ENCODE measurements around the gene TMPRSS2.

GRCh38 chr21:41433566-41433965, 74.4 kb downstream of the TMPRSS2 start:
- TF ChIP-seq, protein P1, sequence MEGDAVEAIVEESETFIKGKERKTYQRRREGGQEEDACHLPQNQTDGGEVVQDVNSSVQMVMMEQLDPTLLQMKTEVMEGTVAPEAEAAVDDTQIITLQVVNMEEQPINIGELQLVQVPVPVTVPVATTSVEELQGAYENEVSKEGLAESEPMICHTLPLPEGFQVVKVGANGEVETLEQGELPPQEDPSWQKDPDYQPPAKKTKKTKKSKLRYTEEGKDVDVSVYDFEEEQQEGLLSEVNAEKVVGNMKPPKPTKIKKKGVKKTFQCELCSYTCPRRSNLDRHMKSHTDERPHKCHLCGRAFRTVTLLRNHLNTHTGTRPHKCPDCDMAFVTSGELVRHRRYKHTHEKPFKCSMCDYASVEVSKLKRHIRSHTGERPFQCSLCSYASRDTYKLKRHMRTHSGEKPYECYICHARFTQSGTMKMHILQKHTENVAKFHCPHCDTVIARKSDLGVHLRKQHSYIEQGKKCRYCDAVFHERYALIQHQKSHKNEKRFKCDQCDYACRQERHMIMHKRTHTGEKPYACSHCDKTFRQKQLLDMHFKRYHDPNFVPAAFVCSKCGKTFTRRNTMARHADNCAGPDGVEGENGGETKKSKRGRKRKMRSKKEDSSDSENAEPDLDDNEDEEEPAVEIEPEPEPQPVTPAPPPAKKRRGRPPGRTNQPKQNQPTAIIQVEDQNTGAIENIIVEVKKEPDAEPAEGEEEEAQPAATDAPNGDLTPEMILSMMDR (IDR thresholded peaks at IDR 0.05), result no peak
- no peak for TF ChIP-seq EZH2 (IDR thresholded peaks at IDR 0.05; ENCODE audit: borderline replicate concordance, insufficient read depth, low read depth, low read length, poor library complexity, severe bottlenecking)

Measured in B cell (primary cell).